PFSK-1 (cell line): ENCODE data around the gene BAG1.

ENCODE experiments used
- FOXP2 ChIP-seq: optimal IDR thresholded peaks from 2 replicates; pipeline ENCODE3; 2011; ENCODE audit warnings: borderline replicate concordance, control low read depth, inconsistent platforms; ENCODE audit not compliant: insufficient read depth; ENCODE audit errors: extremely low read length, extremely low read depth
- POLR2AphosphoS5 ChIP-seq: IDR thresholded peaks from 2 replicates; pipeline ENCODE4 v1.6.1; 2012; ENCODE audit warnings: low read depth, mild to moderate bottlenecking, control low read depth, low read length, moderate library complexity
- REST ChIP-seq, 2 experiments: IDR thresholded peaks; 2 replicates each; pipeline versions ENCODE4 v1.6.1 to v1.8.0; 2011 to 2012; ENCODE audit warnings: low read depth in 2 of 2, low read length in 2 of 2, control low read depth in 1 of 2, inconsistent platforms in 1 of 2, mild to moderate bottlenecking in 1 of 2, moderate library complexity in 1 of 2; ENCODE audit not compliant: insufficient read depth in 1 of 2
- SIN3A ChIP-seq: IDR thresholded peaks from 2 replicates; pipeline ENCODE4 v1.6.1; 2012; ENCODE audit warnings: mild to moderate bottlenecking, low read length, moderate library complexity, borderline replicate concordance; ENCODE audit not compliant: insufficient read depth
- TAF1 ChIP-seq: IDR thresholded peaks from 2 replicates; pipeline ENCODE4 v1.6.1; 2012; ENCODE audit warnings: low read length, control low read depth, borderline replicate concordance; ENCODE audit not compliant: insufficient read depth

BAG1 gene

GRCh38 chr9:33250458-33250995 is 14.0 kb downstream of the BAG1 start:
- no peak for TF ChIP-seq SIN3A
- TF ChIP-seq FOXP2 = no peak
- no peak for TF ChIP-seq REST (IDR thresholded peaks at IDR 0.05; ENCODE audit: insufficient read depth in 1 of 2, low read depth in 2 of 2, low read length in 2 of 2)
- no peak for TF ChIP-seq TAF1
- TF ChIP-seq POLR2AphosphoS5 = no peak

- TF ChIP-seq TAF1 (no peak), FOXP2 (no peak), REST (IDR thresholded peaks at IDR 0.05; ENCODE audit: insufficient read depth in 1 of 2, low read depth in 2 of 2, low read length in 2 of 2) (no peak), SIN3A (no peak), POLR2AphosphoS5 (no peak)
Observed at GRCh38 chr9:33249983-33250382, 14.5 kb downstream of the BAG1 start.

- no peak for TF ChIP-seq SIN3A
- no peak for TF ChIP-seq POLR2AphosphoS5
- no peak for TF ChIP-seq FOXP2
- TF ChIP-seq REST (IDR thresholded peaks at IDR 0.05; ENCODE audit: insufficient read depth in 1 of 2, low read depth in 2 of 2, low read length in 2 of 2) = no peak
- no peak for TF ChIP-seq TAF1
Observed at GRCh38 chr9:33249087-33249658, 15.3 kb downstream of the BAG1 start.

DNA sequence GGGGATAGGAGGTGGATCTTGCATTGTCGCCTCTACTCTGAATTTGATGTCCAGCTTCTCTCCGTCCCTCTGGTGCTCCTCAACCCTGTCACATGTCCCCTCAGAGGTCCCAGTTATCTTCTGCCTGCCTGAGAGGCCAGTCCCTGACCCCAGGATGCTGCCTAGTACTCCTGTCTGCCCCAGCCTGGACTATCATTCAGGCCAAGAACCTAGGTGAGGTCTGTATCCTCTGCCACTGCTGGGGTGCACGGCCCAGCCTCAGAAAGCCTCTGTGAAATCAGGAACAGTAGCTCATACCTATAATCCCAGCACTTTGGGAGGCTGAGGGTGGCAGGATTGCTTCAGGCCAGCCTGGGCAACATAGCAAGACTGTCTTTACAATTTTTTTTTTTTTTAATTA is 15.9 kb downstream of the BAG1 start:
- TF ChIP-seq REST (IDR thresholded peaks at IDR 0.05; ENCODE audit: insufficient read depth in 1 of 2, low read depth in 2 of 2, low read length in 2 of 2) (no peak), POLR2AphosphoS5 (no peak), SIN3A (no peak)
